Ascending aorta (tissue), 2 donors: ENCODE measurements around the gene DLG1. TPM values are rescaled to one million over a fixed set of nuclear protein-coding genes. Genes with fewer than 3 reads are reported as not detected.
"Not testable (repeated sequence)": the region's sequence is repeated elsewhere in the genome, so short reads cannot be mapped to it uniquely, and the experiment has no call there.

Source experiments
- DNase-seq, 2 donors: peaks; one replicate each; pipeline ENCODE4 v3.0.0-alpha.2; 2019; ENCODE audit warnings: low spot score in 2 of 2
- H3K27ac ChIP-seq, 2 donors: fragments of 200-600 bp; sonication (generic); one replicate each; pipeline ENCODE4 v1.5.1; 2016 to 2017; ENCODE audit warnings: mild to moderate bottlenecking in 1 of 2
- H3K27me3 ChIP-seq: fragments of 200-600 bp; sonication (generic); one replicate; pipeline ENCODE4 v1.5.1; 2017
- H3K36me3 ChIP-seq, 2 donors: fragments of 200-600 bp; sonication (generic); one replicate each; pipeline ENCODE4 v1.5.1; 2016
- H3K4me1 ChIP-seq, 2 donors: fragments of 200-600 bp; sonication (generic); one replicate each; pipeline ENCODE4 v1.5.1; 2016 to 2017; ENCODE audit warnings: mild to moderate bottlenecking in 1 of 2
- H3K4me3 ChIP-seq, 2 donors: fragments of 200-600 bp; sonication (generic); one replicate each; pipeline ENCODE4 v1.5.1; 2016 to 2017; ENCODE audit warnings: mild to moderate bottlenecking in 1 of 2
- H3K9me3 ChIP-seq, 2 donors: fragments of 200-600 bp; sonication (generic); one replicate each; pipeline ENCODE4 v1.5.1; 2016
- CTCF ChIP-seq, 3 experiments: fragments of 200-600 bp in 2 of 3; fragments of 450-650 bp in 1 of 3; sonication (generic) in 2 of 3; IDR thresholded peaks; one replicate each; pipeline ENCODE4 v1.5.1; 2016 to 2019; ENCODE audit warnings: antibody characterized with exemption in 3 of 3, mild to moderate bottlenecking in 1 of 3, moderate library complexity in 1 of 3
- intact Hi-C: fragments of 100-400 bp; cut with DNase I; formaldehyde crosslinking; loops from one replicate; pipeline ENCODE4 v1.15.1; 2023
- total RNA-seq: library from RNA; depleted of rRNA; stranded (reverse); fragments of >200 nt; gene quantifications from one replicate; pipeline ENCODE4 v1.1.0, GENCODE V29; 2016

Gene DLG1
- total RNA-seq, 1 donor from 2014 or later, result 31.0 TPM

DNA sequence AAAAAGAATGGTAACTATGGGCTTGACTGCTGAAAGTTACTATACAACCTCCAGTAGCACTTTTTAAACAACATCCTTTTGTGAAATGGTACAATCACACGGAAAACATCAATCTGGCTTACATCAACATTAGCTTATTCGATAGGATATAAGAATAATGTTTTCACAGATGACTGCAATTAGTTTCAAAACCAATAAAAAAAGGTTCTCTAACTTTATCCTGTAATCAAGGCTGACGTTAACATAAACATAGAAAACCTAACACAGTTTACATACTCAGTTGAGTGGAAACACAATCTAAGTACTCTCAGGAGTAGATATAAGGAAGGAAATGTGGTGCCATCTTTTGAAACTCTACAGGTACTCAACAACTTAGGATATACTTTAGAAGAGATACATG is 102.2 kb downstream of the DLG1 start:
- Histone ChIP-seq H3K27ac (no peak overlapping the region), H3K4me3 (no peak overlapping the region), H3K4me1 (no peaks in the 10 kb centered on the region), H3K9me3 (no peaks in the 10 kb centered on the region), H3K36me3 (no peaks in the 10 kb centered on the region), H3K27me3 (no peaks in the 10 kb centered on the region)
- intact Hi-C loops, result no loop called here
- DNase-seq, result no peak
- no peak for TF ChIP-seq CTCF (IDR thresholded peaks at IDR 0.05)

DNA sequence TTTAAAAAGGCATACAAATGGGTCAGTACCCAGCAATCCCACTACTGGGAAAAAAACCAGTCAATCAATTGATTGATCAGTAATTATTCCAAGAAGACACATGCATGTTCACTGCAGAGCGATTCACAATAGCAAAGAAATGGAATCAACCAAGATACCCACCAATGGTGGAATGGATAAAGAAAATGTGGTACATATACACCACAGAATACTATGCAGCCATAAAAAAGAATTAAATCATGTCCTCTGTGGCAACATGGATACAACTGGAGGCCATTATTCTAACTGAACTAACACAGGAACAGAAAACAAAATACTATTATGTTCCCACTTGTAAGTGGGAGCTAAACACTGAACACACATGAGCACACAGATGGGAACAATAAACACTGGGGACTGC is 103.1 kb downstream of the DLG1 start:
- DNase-seq, result no peak
- intact Hi-C loops, result no loop called here
- TF ChIP-seq CTCF (IDR thresholded peaks at IDR 0.05), result no peak
- Histone ChIP-seq H3K9me3 (no peaks in the 10 kb centered on the region), H3K4me1 (no peaks in the 10 kb centered on the region), H3K27me3 (no peaks in the 10 kb centered on the region), H3K27ac (no peak overlapping the region), H3K36me3 (no peaks in the 10 kb centered on the region), H3K4me3 (no peak overlapping the region)

GRCh38 chr3:197193759-197194158 is 104.7 kb downstream of the DLG1 start:
- H3K4me1 ChIP-seq, H3K27ac ChIP-seq, DNase-seq, H3K4me3 ChIP-seq, intact Hi-C loops, H3K27me3 ChIP-seq, H3K9me3 ChIP-seq, H3K36me3 ChIP-seq: not testable (repeated sequence)

DNA sequence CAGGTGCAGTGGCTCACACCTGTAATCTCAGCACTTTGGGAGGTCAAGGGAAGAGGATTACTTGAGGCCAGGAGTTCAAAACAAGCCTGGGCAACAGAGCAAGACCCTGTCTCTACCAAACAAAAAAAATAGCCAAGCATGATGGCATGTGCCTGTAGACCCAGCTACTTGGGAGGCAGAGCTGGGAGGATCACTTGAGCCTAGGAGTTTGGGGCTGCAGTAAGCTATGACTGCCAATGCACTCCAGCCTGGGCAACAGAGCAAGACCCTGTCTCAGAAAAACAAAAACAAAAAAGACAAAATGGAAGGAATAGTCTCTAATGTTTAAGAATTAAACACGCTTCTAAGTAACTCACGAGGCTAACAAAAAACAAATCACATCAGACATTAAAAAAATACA is 106.5 kb downstream of the DLG1 start:
- TF ChIP-seq CTCF (IDR thresholded peaks at IDR 0.05), result no peak
- Histone ChIP-seq H3K4me1 (no peaks in the 10 kb centered on the region), H3K4me3 (no peak overlapping the region), H3K36me3 (no peaks in the 10 kb centered on the region), H3K27me3 (no peaks in the 10 kb centered on the region), H3K27ac (no peak overlapping the region), H3K9me3 (no peaks in the 10 kb centered on the region)
- no peak for DNase-seq
- intact Hi-C loops, result no loop called here

DNA sequence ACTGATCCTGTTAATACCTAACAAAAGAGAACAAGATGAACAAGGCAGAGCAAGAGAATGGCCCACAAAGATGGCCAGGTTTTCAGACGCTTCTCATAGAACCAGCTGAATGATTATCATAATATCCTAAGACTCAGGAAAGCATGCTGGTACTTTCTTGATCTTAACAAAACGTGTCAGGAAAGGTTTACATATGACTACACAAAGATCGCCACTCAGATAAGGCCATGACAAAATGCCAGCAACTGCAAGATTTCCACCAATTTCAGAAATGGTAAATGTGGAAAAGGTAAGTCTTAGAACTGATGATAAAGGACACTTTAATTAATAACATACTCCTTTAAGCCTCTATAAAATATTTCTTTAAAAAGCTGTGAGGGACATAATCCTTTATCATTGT is 108.8 kb downstream of the DLG1 start:
- no peaks in the 10 kb centered on the region for H3K27me3 ChIP-seq
- H3K36me3 ChIP-seq, result no peaks in the 10 kb centered on the region
- no peak overlapping the region for H3K27ac ChIP-seq
- intact Hi-C loops, result no loop called here
- no peak overlapping the region for H3K4me3 ChIP-seq
- no peak for DNase-seq
- no peaks in the 10 kb centered on the region for H3K4me1 ChIP-seq
- no peak for TF ChIP-seq CTCF (IDR thresholded peaks at IDR 0.05)
- no peaks in the 10 kb centered on the region for H3K9me3 ChIP-seq

DNA sequence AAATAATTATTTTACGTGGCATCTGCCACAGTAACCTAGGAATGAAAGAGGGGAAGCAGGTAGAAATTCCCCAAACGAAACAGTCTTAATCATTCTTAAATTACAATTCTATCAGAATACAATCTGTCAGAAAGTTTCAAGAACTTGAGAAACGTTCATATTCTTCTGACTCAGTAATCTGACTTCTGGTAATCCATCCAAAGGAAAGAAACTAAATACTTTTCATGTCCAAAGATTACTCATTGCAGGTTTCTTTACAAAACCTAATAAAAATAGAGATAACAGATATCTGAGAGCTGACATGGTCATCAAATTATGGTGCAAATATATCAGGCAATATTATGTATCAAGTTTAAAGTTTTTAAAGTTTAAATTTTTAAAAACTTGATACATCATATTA is 109.4 kb downstream of the DLG1 start:
- Histone ChIP-seq H3K36me3 (no peaks in the 10 kb centered on the region), H3K9me3 (no peaks in the 10 kb centered on the region), H3K27me3 (no peaks in the 10 kb centered on the region), H3K4me3 (no peak overlapping the region), H3K4me1 (no peaks in the 10 kb centered on the region), H3K27ac (no peak overlapping the region)
- intact Hi-C loops, result no loop called here
- DNase-seq, result no peak
- TF ChIP-seq CTCF (IDR thresholded peaks at IDR 0.05), result no peak
